B cell (primary cell): Measurements from ENCODE around the gene GADD45G. TPM values are rescaled to one million over a fixed set of nuclear protein-coding genes. Genes with fewer than 3 reads are reported as not detected.

Experiments
- ATAC-seq: fragments of 200-7000 bp; cut with Tn5 transposase; one replicate; pipeline ENCODE4 v1.10.0; 2021; ENCODE audit warnings: low read depth, mild to moderate bottlenecking, moderate number of reproducible peaks, moderate library complexity
- CTCF ChIA-PET: fragments of 350-600 bp; sonication (Branson Sonifier 250); formaldehyde crosslinking; loops from one replicate; lab custom pipeline; 2021; ENCODE audit warnings: antibody characterized with exemption, inconsistent platforms; lab: Charles Lee
- POLR2A ChIA-PET: fragments of 350-600 bp; sonication (Branson Sonifier 250); formaldehyde crosslinking; loops from one replicate; lab custom pipeline; 2021; ENCODE audit warnings: antibody characterized with exemption; lab: Charles Lee
- DNase-seq: peaks from one replicate; pipeline ENCODE4 v3.0.0; 2013
- H2AFZ ChIP-seq: 2 replicates; pipeline ENCODE4 v1.6.1; 2012; ENCODE audit warnings: mild to moderate bottlenecking, low read depth, low read length; ENCODE audit not compliant: insufficient read depth, poor library complexity, severe bottlenecking
- H3K27ac ChIP-seq, 2 donors: 1 replicate in 1 of 2; 2 replicates in 1 of 2; pipeline ENCODE4 v1.5.1; 2012 to 2013; ENCODE audit warnings: low read length in 2 of 2, mild to moderate bottlenecking in 2 of 2, moderate library complexity in 1 of 2
- H3K27me3 ChIP-seq, 4 experiments: fragments of 200-600 bp in 1 of 4; sonication (generic) in 1 of 4; replicated peaks in 1 of 4; 1 replicate in 2 of 4; 2 replicates in 2 of 4; pipeline versions ENCODE4 v1.6.1 to v1.7.0; 2013 to 2016; ENCODE audit warnings: low read length in 3 of 4, mild to moderate bottlenecking in 2 of 4, mixed read lengths in 1 of 4, moderate library complexity in 1 of 4; ENCODE audit not compliant: insufficient read depth in 4 of 4, control insufficient read depth in 3 of 4; ENCODE audit errors: control extremely low read depth in 1 of 4
- H3K36me3 ChIP-seq, 2 experiments: replicated peaks in 1 of 2; 1 replicate in 1 of 2; 2 replicates in 1 of 2; pipeline versions ENCODE4 v1.6.1 to v1.7.1; 2013; ENCODE audit warnings: low read length in 1 of 2; ENCODE audit not compliant: insufficient read depth in 2 of 2, control insufficient read depth in 1 of 2; ENCODE audit errors: control extremely low read depth in 1 of 2, extremely low read depth in 1 of 2
- H3K4me1 ChIP-seq, 2 donors: fragments of 200-600 bp in 1 of 2; sonication (generic) in 1 of 2; 1 replicate in 1 of 2; 2 replicates in 1 of 2; pipeline versions ENCODE4 v1.5.1 to v1.6.1; 2013 to 2017; ENCODE audit warnings: low read length in 2 of 2; ENCODE audit not compliant: control insufficient read depth in 2 of 2, insufficient read depth in 2 of 2
- H3K4me2 ChIP-seq: replicated peaks from 2 replicates; pipeline ENCODE3; 2012; ENCODE audit warnings: mild to moderate bottlenecking, low read depth, low read length; ENCODE audit not compliant: poor library complexity, severe bottlenecking
- H3K4me3 ChIP-seq, 5 experiments: fragments of 200-600 bp in 1 of 5; sonication (generic) in 1 of 5; 1 replicate in 3 of 5; 2 replicates in 2 of 5; pipeline versions ENCODE4 v1.5.1 to v1.7.0; 2011 to 2016; ENCODE audit warnings: low read length in 4 of 5, mild to moderate bottlenecking in 4 of 5, low read depth in 2 of 5, control low read depth in 1 of 5, moderate library complexity in 1 of 5; ENCODE audit not compliant: insufficient read depth in 1 of 5; ENCODE audit errors: control extremely low read depth in 1 of 5, extremely low read depth in 1 of 5
- H3K79me2 ChIP-seq: fragments of 200-600 bp; sonication (generic); one replicate; pipeline ENCODE4 v1.6.0; 2016; ENCODE audit warnings: low read length; ENCODE audit not compliant: control insufficient read depth, insufficient read depth
- H3K9ac ChIP-seq: fragments of 200-600 bp; sonication (generic); 2 replicates; pipeline ENCODE4 v1.6.1; 2017; ENCODE audit warnings: mild to moderate bottlenecking, low read length, moderate library complexity
- H3K9me3 ChIP-seq, 3 donors: one replicate each; pipeline versions ENCODE4 v1.6.1 to v1.7.1; 2013; ENCODE audit warnings: low read length in 2 of 3; ENCODE audit not compliant: control insufficient read depth in 2 of 3, insufficient read depth in 1 of 3; ENCODE audit errors: control extremely low read depth in 1 of 3
- H4K20me1 ChIP-seq: 2 replicates; pipeline ENCODE4 v1.6.0; 2012; ENCODE audit warnings: mild to moderate bottlenecking, low read length; ENCODE audit not compliant: insufficient read depth, control insufficient read depth, poor library complexity, severe bottlenecking
- H3K27ac Mint-ChIP-seq: one replicate; pipeline ENCODE4 v1.8.0; 2021; ENCODE audit warnings: mixed read lengths
- H3K27me3 Mint-ChIP-seq: one replicate; pipeline ENCODE4 v1.8.0; 2021; ENCODE audit warnings: mixed read lengths
- H3K4me1 Mint-ChIP-seq: one replicate; pipeline ENCODE4 v1.8.0; 2021; ENCODE audit warnings: mixed read lengths
- H3K4me3 Mint-ChIP-seq: one replicate; pipeline ENCODE4 v1.8.0; 2021; ENCODE audit warnings: mixed read lengths
- H3K9me3 Mint-ChIP-seq: one replicate; pipeline ENCODE4 v1.8.0; 2022; ENCODE audit warnings: mixed read lengths; ENCODE audit not compliant: insufficient read depth
- EZH2 ChIP-seq: IDR thresholded peaks from 2 replicates; pipeline ENCODE4 v1.6.1; 2012; ENCODE audit warnings: borderline replicate concordance, low read depth, mild to moderate bottlenecking, moderate library complexity, low read length; ENCODE audit not compliant: insufficient read depth, poor library complexity, severe bottlenecking
- WGBS: methylation state at CpG from one replicate; pipeline ENCODE4 v1.1.5; 2013; ENCODE audit warnings: missing lambda C conversion rate; ENCODE audit not compliant: insufficient coverage; 5-methylcytosine and 5-hydroxymethylcytosine counted together
- intact Hi-C: fragments of 100-400 bp; cut with micrococcal nuclease; formaldehyde crosslinking; loops from one replicate; pipeline ENCODE4 v1.10.0; 2022
- polyA plus RNA-seq: library from polyadenylated mRNA; depleted of rRNA; stranded (reverse); fragments of >200 nt; gene quantifications from 2 replicates; pipeline ENCODE4 v1.2.3, GENCODE V29; 2012
- total RNA-seq, 2 donors: library from RNA; stranded (reverse); fragments of 120-200 nt in 1 of 2; gene quantifications; 1 replicate in 1 of 2; 2 replicates in 1 of 2; pipeline versions ENCODE4 v1.2.3 to v1.2.4, GENCODE V29; 2013 to 2022
- TF ChIP-seq, protein P1 (sequence below): fragments of 200-600 bp; IDR thresholded peaks from one replicate; pipeline ENCODE4 v1.8.0; 2022; ENCODE audit warnings: antibody characterized with exemption, mild to moderate bottlenecking

GADD45G gene
- total and polyA plus RNA-seq, 2 donors (not counting 1 experiment from before 2014, with no cell fraction given): 4.3 to 5.9 TPM

DNA sequence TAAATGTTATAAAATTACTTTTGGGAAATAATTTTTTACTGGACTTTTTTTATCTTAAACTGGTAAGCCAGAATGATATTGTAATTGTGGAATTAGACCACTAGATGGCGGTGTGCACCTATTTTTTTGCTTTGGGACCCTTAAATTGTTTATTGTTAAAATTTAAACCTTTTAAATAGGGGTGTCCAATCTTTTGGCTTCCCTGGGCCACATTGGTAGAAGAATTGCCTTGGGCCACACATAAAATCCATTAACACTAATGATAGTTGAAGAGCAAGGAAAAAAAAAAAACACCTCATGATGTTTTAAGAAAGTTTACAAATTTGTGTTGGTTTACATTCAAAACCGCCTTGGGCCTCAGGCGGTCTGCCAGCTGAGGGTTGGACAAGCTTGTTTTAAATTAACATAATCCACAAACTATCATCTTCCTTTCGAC is 28.4 kb upstream of the GADD45G start:
- Histone ChIP-seq H4K20me1 (no peaks in the 10 kb centered on the region), H3K4me1 (no peaks in the 10 kb centered on the region), H3K36me3 (no peaks in the 10 kb centered on the region), H3K79me2 (no peaks in the 10 kb centered on the region), H3K4me3 (no peak overlapping the region), H3K4me2 (no peak overlapping the region), H3K27ac (no peak overlapping the region), H2AFZ (no peak overlapping the region), H3K9ac (no peak overlapping the region), H3K27me3 (peaks cover 0 to 14% (median 11%) of the 10 kb centered on the region in 4 experiments), H3K9me3 (peaks cover 0 to 2% (median 0%) of the 10 kb centered on the region in 3 donors)
- POLR2A ChIA-PET: no interaction called here
- TF ChIP-seq EZH2: no peak
- TF ChIP-seq, protein P1, sequence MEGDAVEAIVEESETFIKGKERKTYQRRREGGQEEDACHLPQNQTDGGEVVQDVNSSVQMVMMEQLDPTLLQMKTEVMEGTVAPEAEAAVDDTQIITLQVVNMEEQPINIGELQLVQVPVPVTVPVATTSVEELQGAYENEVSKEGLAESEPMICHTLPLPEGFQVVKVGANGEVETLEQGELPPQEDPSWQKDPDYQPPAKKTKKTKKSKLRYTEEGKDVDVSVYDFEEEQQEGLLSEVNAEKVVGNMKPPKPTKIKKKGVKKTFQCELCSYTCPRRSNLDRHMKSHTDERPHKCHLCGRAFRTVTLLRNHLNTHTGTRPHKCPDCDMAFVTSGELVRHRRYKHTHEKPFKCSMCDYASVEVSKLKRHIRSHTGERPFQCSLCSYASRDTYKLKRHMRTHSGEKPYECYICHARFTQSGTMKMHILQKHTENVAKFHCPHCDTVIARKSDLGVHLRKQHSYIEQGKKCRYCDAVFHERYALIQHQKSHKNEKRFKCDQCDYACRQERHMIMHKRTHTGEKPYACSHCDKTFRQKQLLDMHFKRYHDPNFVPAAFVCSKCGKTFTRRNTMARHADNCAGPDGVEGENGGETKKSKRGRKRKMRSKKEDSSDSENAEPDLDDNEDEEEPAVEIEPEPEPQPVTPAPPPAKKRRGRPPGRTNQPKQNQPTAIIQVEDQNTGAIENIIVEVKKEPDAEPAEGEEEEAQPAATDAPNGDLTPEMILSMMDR: peak; percentile 96
- H3K4me3 Mint-ChIP-seq: no peak overlapping the region
- DNase-seq (peak; percentile 53), ATAC-seq (no peak)
- CTCF ChIA-PET: interaction anchor here (0.6 to 4.2 kb wide), 16 partner anchors 9 to 542 kb away, joined by 3 to 23 read pairs (median 7); no protein-coding TSS in a partner anchor
- H3K27me3 Mint-ChIP-seq: peaks cover 37% of the 10 kb centered on the region
- intact Hi-C loops: loop anchor here (1.0 kb wide), 1 partner anchor 526 kb away; no protein-coding TSS in a partner anchor
- H3K9me3 Mint-ChIP-seq: no peaks in the 10 kb centered on the region
- H3K27ac Mint-ChIP-seq: no peak overlapping the region
- no CpG with 5 or more reads among the region's 4 CpGs for WGBS
- peaks cover 2% of the 10 kb centered on the region for H3K4me1 Mint-ChIP-seq

DNA sequence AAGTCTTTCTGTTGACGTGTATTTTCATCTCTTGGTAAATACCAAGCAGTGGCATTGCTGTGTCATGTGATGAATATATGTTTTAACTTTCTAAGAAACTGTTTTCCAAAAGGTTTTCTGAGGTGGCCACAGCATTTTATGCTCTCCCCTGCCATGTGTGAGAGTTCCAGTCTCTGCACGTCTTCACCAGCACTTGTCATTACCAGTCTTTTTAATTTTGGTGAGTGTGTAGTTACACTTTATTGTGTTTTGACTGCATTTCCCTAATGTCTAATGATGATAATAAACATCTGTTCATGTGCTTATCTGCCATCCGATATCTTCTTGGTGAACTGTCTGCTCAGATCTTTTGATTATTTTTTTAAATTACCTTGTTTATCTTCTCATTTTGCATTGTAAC is 27.4 kb upstream of the GADD45G start:
- ATAC-seq (no peak), DNase-seq (no peak)
- no peaks in the 10 kb centered on the region for H3K36me3 ChIP-seq
- H3K9ac ChIP-seq: no peak overlapping the region
- peaks cover 2% of the 10 kb centered on the region for H3K4me1 Mint-ChIP-seq
- no peak overlapping the region for H3K4me3 Mint-ChIP-seq
- H3K27me3 ChIP-seq: peaks cover 0 to 14% (median 12%) of the 10 kb centered on the region in 4 experiments
- no peaks in the 10 kb centered on the region for H4K20me1 ChIP-seq
- no peak overlapping the region for H3K27ac ChIP-seq
- H3K4me3 ChIP-seq: no peak overlapping the region
- H3K4me2 ChIP-seq: no peak overlapping the region
- intact Hi-C loops: no loop called here
- no peaks in the 10 kb centered on the region for H3K9me3 Mint-ChIP-seq
- H3K79me2 ChIP-seq: no peaks in the 10 kb centered on the region
- H2AFZ ChIP-seq: no peak overlapping the region
- no peak overlapping the region for H3K27ac Mint-ChIP-seq
- TF ChIP-seq EZH2: no peak
- TF ChIP-seq, protein P1: no peak
- H3K9me3 ChIP-seq: peaks cover 0 to 2% (median 0%) of the 10 kb centered on the region in 3 donors
- POLR2A ChIA-PET: no interaction called here
- CTCF ChIA-PET: interaction anchor here (0.9 to 4.2 kb wide), 10 partner anchors 8 to 525 kb away, joined by 3 to 23 read pairs (median 12); no protein-coding TSS in a partner anchor
- no CpG with 5 or more reads among the region's 3 CpGs for WGBS
- peaks cover 38% of the 10 kb centered on the region for H3K27me3 Mint-ChIP-seq
- no peaks in the 10 kb centered on the region for H3K4me1 ChIP-seq
